SK-N-MC (cell line): ENCODE data around the gene RGS9.

Experiments used
- FOXP2 ChIP-seq: optimal IDR thresholded peaks from 2 replicates; pipeline ENCODE3; 2011; ENCODE audit warnings: mild to moderate bottlenecking, moderate library complexity; ENCODE audit not compliant: insufficient read depth; ENCODE audit errors: extremely low read length, control extremely low read depth
- POLR2AphosphoS5 ChIP-seq: IDR thresholded peaks from 2 replicates; pipeline ENCODE4 v1.6.1; 2012; ENCODE audit warnings: mild to moderate bottlenecking, low read depth, low read length, borderline replicate concordance

- TF ChIP-seq FOXP2 (no peak), POLR2AphosphoS5 (no peak)
Measured at GRCh38 chr17:65160516-65160915, 23.3 kb downstream of the RGS9 start.
